NK-92 treated with Interleukin-12 subunit alpha and Interleukin-12 subunit beta, amount 100 ng/mL, for 24 hours (cell line): ENCODE results near the gene RGS5.

Experiments used
- DNase-seq: peaks from one replicate; lab custom pipeline; 2025; lab: John Stamatoyannopoulos, UW

The RGS5 gene

DNA sequence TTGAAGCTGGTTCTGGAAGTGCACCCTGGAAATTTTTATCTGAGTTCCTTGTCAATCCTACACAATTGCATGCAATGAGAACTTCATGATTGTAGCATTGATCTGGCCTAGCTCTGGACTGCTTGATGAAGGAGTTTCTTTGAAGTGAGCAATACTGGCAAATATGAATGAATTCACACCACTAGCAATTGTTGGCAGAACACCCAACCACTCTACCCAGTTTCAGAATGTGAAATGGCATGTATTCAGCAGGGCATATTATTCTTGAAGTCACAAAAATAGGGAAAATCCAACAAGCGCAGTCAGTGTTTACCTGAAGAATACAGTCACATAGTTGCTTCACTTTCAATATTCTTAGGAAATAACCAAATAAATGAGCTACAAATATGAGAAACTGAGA is 57.3 kb downstream of the RGS5 start:
- no peak for DNase-seq

DNA sequence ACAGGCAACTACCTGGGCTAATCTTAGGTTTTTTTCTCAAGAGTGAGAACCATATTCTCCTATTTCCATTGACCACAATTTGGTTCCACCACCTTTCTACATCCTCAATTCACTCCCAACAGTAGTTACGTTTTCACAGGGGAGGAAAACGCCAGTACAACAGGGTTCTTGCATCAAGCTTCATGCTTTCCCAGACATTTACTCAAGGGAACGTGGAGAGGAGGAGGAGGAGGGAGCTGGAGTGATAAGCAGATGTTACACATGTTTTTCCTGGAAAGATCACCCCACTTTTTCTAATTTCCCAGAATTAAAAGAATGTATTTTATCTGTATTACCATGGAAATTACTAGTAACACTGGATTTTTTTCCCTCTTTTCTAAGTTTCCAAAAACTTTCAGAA is 58.3 kb downstream of the RGS5 start:
- DNase-seq, result no peak

- DNase-seq, result no peak
Observed at GRCh38 chr1:163142152-163142551, 60.6 kb downstream of the RGS5 start.

DNA sequence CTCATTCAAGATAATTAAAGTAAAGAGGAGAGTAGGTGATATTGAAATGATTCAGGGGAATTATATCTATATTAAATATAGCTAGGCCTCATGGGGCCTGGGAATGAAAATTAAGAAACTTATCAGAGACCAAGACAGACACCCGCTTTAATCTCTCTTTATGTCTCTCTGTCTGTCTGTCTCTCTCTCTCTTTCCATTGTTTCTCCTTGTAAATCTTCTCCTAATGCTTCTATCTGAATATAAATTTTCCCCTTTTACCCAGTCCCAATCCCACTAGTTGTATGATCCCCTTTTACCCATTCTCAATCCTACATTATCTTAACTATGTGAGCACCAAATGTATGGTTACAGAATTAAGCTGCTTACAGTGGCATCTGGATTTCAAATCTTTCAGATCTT is 61.2 kb downstream of the RGS5 start:
- no peak for DNase-seq

DNA sequence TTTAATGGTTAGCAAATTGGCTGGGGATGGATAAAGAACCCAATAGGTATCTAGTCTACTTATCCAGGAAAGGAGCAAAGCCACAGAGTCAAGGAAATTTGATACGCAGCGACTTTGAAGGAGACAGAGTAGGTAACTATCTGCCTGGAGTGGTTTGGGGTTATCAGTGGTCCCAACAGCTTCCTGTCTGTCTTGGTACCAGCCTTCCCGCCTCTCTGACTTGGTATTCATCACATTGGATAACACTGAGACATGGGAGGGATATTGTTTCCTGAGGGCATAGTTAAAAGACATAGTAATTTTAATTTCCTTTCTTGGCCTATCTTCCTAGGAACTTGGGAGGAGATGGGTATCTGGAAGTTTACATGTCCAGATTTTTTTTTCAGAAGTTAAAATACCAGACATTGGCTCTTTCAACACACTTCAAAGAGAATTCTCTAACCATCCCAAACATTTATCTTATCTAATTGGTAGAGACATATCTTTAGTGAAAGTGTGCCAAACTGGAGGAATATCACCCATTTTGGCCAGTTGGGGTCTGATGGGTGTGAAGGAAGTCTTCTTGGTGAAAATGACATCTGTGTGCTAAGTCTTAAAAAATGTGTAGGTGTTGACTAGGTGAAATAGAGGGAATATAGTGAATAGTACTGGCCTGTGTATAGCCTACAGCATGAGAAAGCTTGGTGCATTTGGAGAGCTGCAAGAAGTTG is 65.0 kb downstream of the RGS5 start:
- no peak for DNase-seq

DNA sequence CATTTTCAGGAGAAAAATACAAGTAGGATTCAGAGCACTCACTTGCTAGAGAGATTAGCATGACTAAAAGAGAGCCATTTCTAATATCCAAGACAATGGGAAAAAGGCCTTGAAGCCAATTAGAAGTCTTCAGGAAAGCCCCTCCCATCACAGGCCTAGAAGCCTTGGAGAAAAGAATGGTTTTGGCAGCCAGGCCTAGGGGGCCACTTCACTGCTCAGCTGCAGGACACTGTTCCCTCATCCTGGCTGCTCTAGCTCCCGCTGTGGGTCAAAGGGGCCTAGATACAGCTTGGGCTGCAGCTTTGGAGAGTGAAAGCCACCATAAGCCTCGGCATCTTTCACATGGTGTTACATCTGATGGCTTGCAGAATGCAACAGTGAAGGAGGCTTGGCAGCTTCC is 70.7 kb downstream of the RGS5 start:
- DNase-seq, result no peak

GRCh38 chr1:163130225-163130856 is 72.4 kb downstream of the RGS5 start:
- no peak for DNase-seq

DNA sequence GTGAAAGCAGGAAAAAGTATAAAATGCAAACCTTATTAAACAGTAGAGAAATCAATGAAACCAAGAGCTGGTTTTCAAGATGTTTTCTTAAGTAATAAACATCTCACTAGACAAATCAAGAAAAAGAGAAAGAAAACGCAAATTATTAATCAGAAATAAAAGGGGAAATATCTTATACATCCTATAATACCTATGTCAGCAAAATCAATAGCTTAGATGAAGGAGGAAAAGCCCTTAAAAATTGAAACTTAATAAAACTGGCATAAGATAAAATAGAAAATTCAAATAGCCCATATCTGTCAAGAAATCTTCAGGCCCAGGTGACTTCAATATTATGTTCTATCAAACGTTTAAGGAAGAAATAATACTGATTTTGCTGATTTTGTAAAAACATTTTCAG is 74.4 kb downstream of the RGS5 start:
- DNase-seq, result no peak

DNA sequence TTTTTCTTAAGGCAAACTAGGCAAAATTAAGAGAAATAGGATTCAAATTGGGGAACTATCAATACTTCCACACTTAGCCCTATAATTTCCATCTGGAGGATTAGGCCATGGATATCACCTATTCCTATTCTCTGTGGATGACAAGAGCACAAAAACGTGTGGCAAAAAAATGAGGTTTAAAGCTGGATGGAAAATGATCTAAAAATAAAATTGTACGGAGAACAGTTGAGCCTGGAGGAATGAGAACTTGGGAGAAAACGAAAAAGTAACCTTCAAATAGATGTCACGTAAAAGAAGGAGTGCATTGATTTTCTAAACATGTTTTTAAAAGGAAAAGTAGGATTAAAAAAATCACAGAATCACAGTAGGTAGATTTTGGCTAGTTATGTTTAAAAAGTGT is 77.9 kb downstream of the RGS5 start:
- no peak for DNase-seq

GRCh38 chr1:163120372-163120771 is 82.3 kb downstream of the RGS5 start:
- DNase-seq, result no peak

- no peak for DNase-seq
Observed at GRCh38 chr1:163119707-163120106, 83.0 kb downstream of the RGS5 start.

- DNase-seq, result no peak
Observed at GRCh38 chr1:163115887-163116286, 86.8 kb downstream of the RGS5 start.

DNA sequence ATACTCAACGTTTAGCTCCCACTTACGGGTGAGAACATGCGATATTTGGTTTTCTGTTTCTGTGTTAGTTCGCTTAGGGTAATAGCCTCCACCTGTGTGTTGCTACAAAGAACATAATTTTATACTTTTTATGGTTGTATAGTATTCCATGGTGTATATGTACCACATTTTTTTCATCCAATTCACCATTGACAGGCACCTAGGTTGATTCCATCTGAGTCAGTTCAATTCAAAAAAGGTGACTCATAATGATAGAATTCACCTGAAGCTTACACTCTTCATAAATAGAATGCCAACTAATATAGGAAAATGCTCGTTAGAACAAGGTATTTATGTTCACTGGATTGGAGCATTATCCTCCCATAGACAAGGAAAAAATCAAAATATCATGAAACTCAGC is 95.1 kb downstream of the RGS5 start:
- no peak for DNase-seq

DNA sequence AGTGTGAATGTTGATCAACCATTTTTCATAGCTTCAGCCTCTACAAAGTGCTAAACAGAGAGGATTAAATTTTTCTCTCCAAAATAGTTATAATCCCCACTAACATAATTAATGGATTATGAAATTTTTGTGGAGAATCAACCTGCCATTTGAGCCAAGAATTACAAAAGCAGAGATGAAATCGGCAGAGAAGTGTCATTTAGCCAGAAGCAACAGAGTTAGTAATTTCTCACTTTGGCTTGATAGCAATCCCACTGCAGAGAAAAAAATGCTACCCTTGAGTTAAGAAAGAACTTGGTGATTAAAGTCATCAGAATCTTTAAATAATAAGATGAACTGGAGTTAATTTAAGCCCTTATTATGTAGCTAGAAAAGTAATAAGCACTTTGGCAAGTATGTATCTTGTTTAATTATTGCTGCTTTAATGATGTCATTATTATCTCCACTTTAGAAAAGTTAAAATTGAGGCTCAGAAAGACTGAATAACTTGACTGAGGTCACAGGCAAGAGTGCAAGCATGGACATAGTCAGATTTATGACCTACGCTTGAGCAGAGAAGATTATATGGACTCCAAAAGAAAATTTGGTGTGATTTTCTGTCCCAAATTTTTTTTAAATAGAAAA is 96.2 kb downstream of the RGS5 start:
- DNase-seq, result no peak

GRCh38 chr1:163104385-163105099 is 98.2 kb downstream of the RGS5 start:
- DNase-seq, result no peak

GRCh38 chr1:163102590-163102989 is 100.1 kb downstream of the RGS5 start:
- DNase-seq, result no peak

- no peak for DNase-seq
Observed at GRCh38 chr1:163095213-163095612, 107.5 kb downstream of the RGS5 start.

- no peak for DNase-seq
Observed at GRCh38 chr1:163094589-163094988, 108.1 kb downstream of the RGS5 start.

DNA sequence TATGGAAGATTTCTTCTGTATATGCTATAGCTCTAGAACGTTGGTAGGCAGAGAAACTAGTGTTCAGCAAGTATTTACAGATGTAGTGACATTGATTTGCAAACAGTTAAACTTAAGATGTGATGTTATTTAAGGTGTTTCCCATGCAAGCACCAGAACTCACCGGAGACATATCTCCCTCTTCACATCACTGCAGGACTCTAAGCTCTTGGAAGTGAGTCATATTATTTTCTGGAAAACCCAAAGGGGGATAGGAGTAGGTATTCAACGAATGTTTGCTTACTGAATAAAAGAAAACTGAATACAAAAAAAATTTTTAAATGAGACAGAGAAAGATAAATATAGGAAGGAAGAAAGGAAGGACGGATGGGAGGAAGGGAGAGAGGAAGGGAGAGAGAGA is 108.5 kb downstream of the RGS5 start:
- no peak for DNase-seq

GRCh38 chr1:163093579-163093978 is 109.1 kb downstream of the RGS5 start:
- DNase-seq, result no peak

DNA sequence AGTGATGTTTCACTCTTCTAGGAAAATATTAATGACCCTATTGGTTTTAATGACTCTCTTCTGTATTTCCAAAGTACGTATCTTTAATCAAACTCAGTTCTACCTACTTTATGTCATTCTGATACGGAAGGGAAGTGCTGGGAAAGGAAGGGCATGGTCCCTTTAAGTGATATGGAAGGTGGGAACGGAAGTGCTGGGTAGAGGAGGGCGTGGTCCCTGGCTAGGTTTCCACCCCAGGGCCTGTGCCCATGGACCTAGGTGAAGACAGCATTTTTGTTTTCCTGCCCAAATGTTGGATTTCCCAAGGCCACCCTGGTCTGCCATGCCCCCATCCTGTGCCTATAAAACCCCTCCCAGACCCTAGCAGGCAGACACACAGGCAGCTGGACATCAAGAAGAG is 109.5 kb downstream of the RGS5 start:
- DNase-seq, result no peak
